Hippocampal formation (tissue), 2 donors: ENCODE measurements around the gene DOCK9.
"Not testable (repeated sequence)": the region's sequence is repeated elsewhere in the genome, so short reads cannot be mapped to it uniquely, and the experiment has no call there.

Experiments
- DNase-seq, 2 donors: peaks; one replicate each; lab custom pipeline; 2025; lab: John Stamatoyannopoulos, UW

The DOCK9 gene

GRCh38 chr13:98823442-98823841 lies 154.4 kb downstream of the DOCK9 start:
- no peak for DNase-seq

- no peak for DNase-seq
Observed at GRCh38 chr13:98822225-98822606, 155.6 kb downstream of the DOCK9 start.

- no peak for DNase-seq
Observed at GRCh38 chr13:98821372-98822224, 156.3 kb downstream of the DOCK9 start.

GRCh38 chr13:98820744-98821371 lies 157.0 kb downstream of the DOCK9 start:
- no peak for DNase-seq

- DNase-seq: no peak
Observed at GRCh38 chr13:98820300-98820699, 157.6 kb downstream of the DOCK9 start.

- DNase-seq: no peak
Observed at GRCh38 chr13:98819382-98820010, 158.4 kb downstream of the DOCK9 start.

- no peak for DNase-seq
Observed at GRCh38 chr13:98816406-98816805, 161.5 kb downstream of the DOCK9 start.

GRCh38 chr13:98813993-98814392 lies 163.9 kb downstream of the DOCK9 start:
- no peak for DNase-seq

GRCh38 chr13:98812186-98812790 lies 165.6 kb downstream of the DOCK9 start:
- DNase-seq: not testable (repeated sequence)

GRCh38 chr13:98810746-98811145 lies 167.1 kb downstream of the DOCK9 start:
- no peak for DNase-seq

- no peak for DNase-seq
Observed at GRCh38 chr13:98809345-98809777, 168.5 kb downstream of the DOCK9 start.

GRCh38 chr13:98807774-98808173 lies 170.1 kb downstream of the DOCK9 start:
- DNase-seq: no peak

GRCh38 chr13:98804336-98804855 lies 173.5 kb downstream of the DOCK9 start:
- DNase-seq: no peak

GRCh38 chr13:98803921-98804320 lies 173.9 kb downstream of the DOCK9 start:
- no peak for DNase-seq

- DNase-seq: no peak
Observed at GRCh38 chr13:98803111-98803561, 174.7 kb downstream of the DOCK9 start.

GRCh38 chr13:98802559-98802958 lies 175.3 kb downstream of the DOCK9 start:
- DNase-seq: no peak

- DNase-seq: no peak
Observed at GRCh38 chr13:98801626-98802418, 176.0 kb downstream of the DOCK9 start.

- no peak for DNase-seq
Observed at GRCh38 chr13:98800078-98800477, 177.8 kb downstream of the DOCK9 start.

- DNase-seq: no peak
Observed at GRCh38 chr13:98798849-98799645, 178.8 kb downstream of the DOCK9 start.

- DNase-seq: no peak
Observed at GRCh38 chr13:98797456-98797855, 180.4 kb downstream of the DOCK9 start.
